ENCODE results near the gene SCGN.

Gene SCGN

GRCh38 chr6:25691894-25692293 lies 39.9 kb downstream of the SCGN start:
- no peak for DNase-seq

- no peak for DNase-seq
Observed at GRCh38 chr6:25692472-25692871, 40.5 kb downstream of the SCGN start.

DNA sequence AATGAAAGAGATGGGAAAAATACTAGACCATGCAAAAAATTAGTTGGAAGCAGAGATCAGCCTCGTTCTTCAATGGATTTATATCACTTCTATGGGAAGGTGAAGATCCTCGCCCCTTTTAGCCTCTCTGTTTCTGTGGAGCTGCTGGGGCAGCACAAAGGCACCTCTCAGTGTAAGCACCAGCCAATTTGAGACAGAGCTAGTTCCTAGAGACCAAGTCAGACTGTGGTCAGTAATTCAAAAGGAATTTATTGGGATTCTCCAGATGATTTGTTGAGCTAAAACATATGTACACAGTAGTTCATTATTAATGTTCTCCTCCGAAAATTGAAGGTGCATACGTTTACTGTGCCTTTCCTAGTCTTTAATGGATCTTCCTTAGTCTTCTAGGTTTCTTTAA lies 42.4 kb downstream of the SCGN start:
- DNase-seq, result no peak

- no peak for DNase-seq
Observed at GRCh38 chr6:25695671-25696070, 43.7 kb downstream of the SCGN start.

- DNase-seq, result no peak
Observed at GRCh38 chr6:25697537-25698340, 45.7 kb downstream of the SCGN start.

DNA sequence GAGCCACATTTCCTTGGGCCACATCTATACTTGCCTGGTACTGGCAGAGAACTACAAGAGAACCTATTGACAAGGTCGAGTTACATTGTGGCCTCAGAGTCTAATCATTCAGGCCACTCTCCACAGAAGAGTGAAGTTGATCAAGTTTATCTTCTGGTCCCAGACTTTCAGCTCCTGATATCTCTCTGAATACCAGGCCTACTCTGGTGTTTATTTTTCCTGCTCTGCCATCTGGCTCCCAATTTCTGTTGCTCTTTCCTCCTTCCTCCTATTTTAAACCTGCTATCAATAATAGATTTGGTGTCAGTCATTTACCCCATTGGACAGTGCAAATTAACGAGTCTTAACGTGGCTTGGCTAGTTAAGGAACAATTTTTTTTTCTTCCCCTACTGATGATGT lies 46.6 kb downstream of the SCGN start:
- no peak for DNase-seq

GRCh38 chr6:25699649-25700048 lies 47.6 kb downstream of the SCGN start:
- DNase-seq, result no peak

DNA sequence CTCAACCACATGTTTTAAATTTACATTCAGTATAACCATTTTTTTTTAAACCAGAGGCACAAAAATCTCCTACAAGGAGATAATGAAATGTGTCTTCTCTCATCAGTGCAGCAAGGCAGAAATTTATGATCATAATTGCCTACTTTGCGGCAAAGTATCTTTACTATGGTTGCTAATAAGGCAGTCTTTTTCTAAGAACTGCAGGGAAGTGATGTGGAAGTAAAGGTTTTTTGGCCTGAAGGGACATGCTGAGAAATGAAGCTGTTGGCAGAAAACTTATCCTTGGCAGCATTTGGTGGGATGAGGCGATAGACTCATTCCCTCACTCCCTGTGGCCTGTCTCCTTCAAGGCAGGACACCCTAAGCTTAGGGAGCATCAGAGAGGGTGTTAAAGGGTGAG lies 48.7 kb downstream of the SCGN start:
- DNase-seq, result no peak

GRCh38 chr6:25701807-25702206 lies 49.8 kb downstream of the SCGN start:
- no peak for DNase-seq

- peak; percentile 47 for DNase-seq
Observed at GRCh38 chr6:25703005-25703404, 51.0 kb downstream of the SCGN start.

- DNase-seq, result no peak
Observed at GRCh38 chr6:25704001-25704400, 52.0 kb downstream of the SCGN start.

GRCh38 chr6:25706314-25707014 lies 54.4 kb downstream of the SCGN start:
- peak; percentile 27 for DNase-seq

DNA sequence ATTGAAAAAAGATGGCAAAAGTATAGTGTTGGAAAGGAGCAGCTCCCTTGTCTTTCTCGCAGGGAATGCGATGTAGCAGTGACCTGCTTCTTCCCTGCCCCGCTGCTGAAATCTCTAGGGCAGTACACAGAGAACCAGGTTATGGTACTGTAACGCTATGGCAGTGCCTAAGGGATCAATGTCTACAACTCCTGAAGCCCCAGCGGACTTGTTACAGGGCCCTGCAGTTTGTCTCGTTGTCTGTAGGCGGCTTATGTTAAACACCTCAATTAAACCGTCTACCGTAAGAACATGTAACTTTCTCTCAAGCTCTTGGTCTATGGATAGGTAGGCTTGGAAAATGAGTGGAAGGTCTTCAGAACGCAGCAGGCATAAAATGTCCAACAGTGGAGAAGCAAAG lies 57.7 kb downstream of the SCGN start:
- DNase-seq, result no peak

DNA sequence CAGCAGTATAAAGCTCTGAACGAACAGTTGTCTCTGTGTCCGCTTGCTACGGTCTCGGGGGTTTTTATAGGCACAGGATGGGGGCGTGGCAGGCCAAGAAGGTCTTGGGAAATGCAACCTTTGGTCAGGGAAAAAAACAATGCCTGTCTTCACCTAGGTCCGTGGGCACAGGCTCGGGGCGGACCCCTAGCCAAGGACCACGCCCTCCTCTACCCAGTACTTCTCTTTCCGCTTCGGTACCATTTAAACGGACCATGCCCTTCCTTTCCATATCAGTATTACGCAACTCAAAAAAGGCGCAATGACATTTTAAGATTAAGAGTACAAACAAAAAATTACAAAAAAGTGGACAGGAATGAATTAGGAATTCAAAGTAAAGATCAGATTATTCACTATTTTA lies 58.3 kb downstream of the SCGN start:
- DNase-seq, result no peak

GRCh38 chr6:25713824-25714223 lies 61.8 kb downstream of the SCGN start:
- DNase-seq, result no peak

GRCh38 chr6:25714765-25715164 lies 62.8 kb downstream of the SCGN start:
- DNase-seq, result no peak

- no peak for DNase-seq
Observed at GRCh38 chr6:25715794-25716193, 63.8 kb downstream of the SCGN start.

DNA sequence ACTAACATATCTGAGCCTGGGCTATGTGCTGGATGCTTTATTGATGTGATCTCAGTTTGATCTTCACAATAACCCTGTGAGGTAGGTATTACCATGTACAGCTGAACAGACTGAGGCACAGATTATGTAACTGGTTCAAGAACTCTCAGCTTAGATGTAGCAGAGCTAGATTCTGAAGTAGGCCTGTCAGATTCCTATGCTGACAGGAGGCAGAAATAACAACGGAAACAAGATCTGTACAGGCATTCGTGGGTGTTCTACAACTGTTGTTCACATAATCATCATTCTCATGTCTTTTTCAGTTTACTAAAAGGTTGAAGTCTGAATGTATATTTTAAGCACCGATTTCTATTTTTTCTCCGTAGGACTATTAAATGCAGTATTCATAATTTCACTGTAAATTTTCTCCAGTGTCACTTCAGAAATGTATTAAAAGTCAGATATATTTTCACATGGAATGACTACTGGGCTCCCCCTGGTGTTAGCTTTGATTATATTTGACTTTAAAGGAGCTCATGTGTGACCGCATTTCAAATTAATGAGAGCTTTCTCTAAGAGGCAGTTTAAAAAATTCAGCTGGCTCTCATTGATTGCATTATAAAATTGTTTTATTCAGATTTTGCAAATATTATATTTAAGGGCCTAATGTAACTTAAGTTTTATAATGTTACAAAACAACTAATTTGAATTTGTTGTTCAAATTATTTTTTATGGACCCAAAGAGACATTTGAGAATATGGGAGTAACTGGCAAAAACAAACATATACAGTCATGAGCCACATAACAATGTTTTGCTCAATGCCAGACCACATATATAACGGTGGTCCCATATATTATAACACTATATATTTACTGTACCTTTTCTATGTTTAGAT lies 66.1 kb downstream of the SCGN start:
- DNase-seq, result peak; percentile 34

- DNase-seq, result no peak
Observed at GRCh38 chr6:25726122-25726911, 74.3 kb downstream of the SCGN start.

DNA sequence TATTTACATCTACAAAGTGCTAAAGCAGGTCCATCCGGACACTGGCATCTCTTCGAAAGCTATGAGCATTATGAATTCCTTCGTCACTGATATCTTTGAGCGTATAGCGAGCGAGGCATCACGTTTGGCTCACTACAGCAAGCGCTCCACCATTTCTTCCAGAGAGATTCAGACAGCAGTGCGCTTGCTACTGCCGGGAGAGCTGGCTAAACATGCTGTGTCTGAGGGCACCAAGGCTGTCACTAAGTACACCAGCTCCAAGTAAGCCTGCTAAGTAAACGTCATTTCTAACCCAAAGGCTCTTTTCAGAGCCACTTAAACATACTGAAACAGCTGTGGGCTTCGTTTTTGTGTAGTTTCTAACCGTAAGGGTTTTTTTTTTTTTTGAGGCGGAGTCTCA lies 75.0 kb downstream of the SCGN start:
- DNase-seq, result no peak

DNA sequence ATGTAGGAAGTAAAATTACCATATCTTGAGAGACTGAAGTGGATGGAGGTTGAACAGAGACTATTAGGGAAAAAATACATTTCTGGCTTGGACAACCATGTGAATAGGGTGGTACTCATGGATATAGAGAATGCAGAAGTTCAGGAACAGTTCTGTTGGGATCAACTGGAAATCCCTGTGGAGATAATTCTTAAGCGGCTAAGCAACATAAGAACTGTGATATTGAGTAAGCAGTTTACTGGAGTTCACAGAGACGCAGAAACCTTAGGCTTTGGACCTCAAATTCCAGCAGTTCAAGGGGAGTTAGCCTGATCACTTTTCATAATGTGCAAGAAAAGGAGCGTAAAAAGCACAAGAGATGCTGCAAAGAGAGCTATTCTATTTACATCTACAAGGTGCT lies 78.9 kb downstream of the SCGN start:
- DNase-seq, result no peak

DNA sequence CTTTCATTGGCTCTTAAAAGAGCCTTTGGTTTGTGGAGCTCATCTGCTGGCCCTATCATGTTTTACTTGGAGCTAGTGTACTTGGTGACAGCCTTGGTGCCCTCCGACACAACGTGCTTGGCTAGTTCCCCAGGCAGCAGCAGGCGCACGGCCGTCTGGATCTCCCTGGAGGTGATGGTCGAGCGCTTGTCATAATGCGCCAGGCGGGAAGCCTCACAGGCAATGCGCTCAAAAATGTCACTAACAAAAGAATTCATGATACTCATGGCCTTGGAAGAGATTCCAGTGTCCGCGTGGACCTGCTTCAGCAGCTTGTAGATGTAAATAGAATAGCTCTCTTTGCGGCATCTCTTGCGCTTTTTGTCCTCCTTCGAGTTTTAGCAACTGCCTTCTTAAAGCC lies 79.7 kb downstream of the SCGN start:
- no peak for DNase-seq
